GM18870 (cell line): ENCODE results near the gene CCDC47.
"Not testable (repeated sequence)": the region's sequence is repeated elsewhere in the genome, so short reads cannot be mapped to it uniquely, and the experiment has no call there.

ENCODE experiments used
- ATAC-seq: cut with Tn5 transposase; IDR thresholded peaks from one replicate; pipeline ENCODE4 v1.9.1; 2021; ENCODE audit warnings: moderate library complexity; ENCODE audit not compliant: unreplicated experiment

Gene CCDC47, protein sequence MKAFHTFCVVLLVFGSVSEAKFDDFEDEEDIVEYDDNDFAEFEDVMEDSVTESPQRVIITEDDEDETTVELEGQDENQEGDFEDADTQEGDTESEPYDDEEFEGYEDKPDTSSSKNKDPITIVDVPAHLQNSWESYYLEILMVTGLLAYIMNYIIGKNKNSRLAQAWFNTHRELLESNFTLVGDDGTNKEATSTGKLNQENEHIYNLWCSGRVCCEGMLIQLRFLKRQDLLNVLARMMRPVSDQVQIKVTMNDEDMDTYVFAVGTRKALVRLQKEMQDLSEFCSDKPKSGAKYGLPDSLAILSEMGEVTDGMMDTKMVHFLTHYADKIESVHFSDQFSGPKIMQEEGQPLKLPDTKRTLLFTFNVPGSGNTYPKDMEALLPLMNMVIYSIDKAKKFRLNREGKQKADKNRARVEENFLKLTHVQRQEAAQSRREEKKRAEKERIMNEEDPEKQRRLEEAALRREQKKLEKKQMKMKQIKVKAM

DNA sequence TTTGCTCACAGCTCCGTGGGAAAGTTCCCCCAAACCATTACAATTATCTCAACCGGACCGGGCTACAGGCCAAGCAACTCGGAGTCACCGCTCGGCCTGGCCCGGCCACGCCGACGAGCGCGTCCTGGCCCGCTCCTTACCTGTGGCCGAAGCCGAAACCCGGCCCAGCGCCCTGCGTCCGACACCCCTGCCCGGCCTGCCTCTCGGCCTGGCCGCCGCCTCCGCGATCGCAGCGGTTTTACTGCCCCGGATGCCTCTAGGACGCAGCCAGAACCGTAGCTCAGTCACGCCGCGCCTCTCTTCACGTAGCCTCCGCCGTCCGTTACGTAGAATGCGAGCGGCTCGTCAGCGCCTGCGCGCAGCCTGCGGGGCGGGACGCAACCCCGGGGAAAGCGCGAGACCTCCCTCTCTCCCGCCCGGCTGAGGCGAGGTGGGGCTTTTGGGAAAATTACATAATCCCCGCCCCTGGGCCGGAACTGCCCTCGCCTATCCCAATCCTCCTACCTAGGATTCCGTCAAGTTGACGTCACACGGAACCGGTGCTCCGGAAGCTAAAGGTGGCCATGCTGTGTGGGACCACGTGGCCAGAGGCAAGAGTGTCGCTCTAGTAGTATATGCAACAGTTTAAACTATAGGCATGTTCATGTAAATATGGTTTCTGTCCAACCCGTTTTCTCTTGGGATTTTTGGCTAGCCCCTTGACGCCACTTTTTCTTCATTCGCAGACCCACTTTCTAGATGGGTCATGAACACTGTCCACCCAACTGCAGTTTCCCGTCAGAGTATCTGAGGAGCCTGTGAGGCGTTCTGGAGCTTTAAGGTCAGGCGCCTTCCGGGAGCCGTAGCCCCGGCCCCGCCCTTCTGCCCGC, at the start of gene CCDC47:
Gene CCDC47 (minus strand): TSS at position 326 of the 869 bp plus-strand sequence. CDS start 7,422 bp downstream, outside the sequence.
- peak; percentile 93 for ATAC-seq

- no peak for ATAC-seq
Measured at GRCh38 chr17:63822537-63822936, 49.1 kb upstream of the CCDC47 start.

DNA sequence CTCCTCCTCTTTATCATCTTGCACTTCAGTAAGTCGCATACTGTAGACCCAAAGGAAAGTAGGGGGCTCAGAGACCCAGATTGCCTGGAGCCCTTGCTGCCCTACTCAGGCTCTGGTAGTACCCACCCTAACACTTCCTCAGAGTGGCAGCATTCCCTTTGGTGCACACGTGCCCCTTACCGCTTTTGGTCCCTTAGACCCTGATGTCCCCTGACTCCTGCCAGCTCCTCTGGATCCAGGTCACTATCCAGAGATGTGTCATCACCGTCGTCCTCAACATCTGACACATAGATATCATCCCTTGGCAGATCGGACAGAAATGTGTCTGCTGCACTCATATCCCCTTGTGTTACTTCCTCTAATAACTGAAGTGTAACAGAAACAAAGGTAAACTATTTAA, 48.4 kb upstream of the CCDC47 start:
- ATAC-seq = no peak

GRCh38 chr17:63820963-63821561, 47.7 kb upstream of the CCDC47 start:
- ATAC-seq = no peak

DNA sequence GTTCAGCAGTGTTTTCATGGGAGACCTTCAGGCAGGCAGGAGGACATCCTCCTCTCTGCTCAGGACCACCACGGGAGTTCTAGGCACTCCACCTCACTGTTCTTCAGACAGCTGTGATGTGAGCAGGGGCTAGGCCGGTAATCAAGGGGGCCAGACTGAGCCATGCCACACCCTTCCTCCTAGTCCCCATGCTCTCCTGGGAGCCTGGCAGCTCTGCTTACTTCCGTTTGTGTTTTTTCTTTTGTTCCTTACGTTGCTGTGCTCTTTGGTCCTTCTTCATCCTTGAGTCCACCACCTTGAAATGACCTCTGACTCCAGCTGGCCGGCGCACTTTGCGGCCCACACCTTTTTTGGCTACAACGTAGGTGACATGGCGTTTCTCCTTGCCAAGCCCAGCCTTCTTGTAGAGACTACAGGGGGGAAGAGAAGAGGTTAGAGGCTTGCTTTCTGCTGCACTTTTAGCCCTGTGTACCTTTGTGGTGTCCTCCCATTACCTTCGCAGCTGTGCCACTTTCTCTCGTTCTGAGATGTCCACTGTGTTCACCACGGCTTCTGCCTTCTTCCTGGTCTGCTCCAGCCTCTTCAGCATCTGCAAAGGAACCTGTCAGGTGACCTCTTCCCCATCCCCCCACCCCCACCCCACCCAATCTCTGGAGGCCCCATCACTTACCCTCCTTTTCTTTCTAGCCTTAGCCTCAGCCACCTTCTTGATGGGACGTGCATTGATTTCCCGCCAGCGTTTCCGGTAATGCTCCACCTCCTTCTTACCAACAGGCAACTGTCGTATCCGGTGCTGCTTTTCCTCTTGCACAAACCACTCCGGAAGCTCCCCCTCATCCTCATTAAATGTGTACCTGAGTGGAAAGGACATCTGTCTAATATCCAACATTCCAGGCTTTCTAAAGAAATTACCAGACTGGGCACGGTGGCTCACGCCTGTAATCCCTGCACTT, 46.5 kb upstream of the CCDC47 start:
- ATAC-seq = no peak

DNA sequence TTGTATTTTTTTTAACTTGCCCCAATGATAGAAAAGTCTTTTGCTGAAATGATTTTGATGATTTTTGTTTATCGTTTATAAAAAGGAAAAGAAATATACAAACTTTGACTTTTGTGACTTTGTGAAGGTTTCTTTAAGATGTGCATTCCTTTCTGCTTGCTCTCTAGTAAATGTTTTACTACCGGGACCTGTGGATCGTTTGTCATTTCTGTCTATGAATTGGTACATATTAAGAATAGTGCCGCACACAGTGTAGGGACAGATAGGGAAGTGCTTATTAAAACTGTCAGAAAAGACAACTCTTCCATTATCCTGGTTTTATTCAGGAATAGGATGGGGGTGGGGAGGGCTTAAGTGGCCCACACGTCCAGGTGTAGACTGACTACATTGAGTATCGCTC, 45.7 kb upstream of the CCDC47 start:
- no peak for ATAC-seq

DNA sequence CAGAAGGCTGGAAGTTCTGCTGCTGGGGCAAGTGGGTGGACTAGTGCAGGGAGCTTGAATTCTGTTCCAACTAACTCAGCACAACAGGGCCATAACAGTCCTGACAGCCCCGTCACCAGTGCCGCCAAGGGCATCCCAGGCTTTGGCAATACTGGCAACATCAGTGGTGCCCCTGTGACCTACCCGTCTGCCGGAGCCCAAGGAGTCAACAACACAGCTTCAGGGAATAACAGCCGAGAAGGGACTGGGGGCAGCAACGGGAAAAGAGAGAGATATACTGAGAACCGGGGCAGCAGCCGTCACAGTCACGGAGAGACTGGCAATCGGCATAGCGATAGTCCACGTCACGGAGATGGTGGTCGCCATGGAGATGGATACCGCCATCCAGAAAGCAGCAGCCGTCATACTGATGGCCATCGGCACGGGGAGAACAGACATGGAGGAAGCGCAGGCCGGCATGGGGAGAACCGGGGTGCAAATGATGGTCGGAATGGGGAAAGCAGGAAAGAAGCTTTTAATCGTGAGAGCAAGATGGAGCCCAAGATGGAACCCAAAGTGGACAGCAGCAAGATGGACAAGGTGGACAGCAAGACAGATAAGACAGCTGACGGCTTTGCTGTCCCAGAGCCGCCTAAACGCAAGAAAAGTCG, 44.5 kb upstream of the CCDC47 start:
- no peak for ATAC-seq

DNA sequence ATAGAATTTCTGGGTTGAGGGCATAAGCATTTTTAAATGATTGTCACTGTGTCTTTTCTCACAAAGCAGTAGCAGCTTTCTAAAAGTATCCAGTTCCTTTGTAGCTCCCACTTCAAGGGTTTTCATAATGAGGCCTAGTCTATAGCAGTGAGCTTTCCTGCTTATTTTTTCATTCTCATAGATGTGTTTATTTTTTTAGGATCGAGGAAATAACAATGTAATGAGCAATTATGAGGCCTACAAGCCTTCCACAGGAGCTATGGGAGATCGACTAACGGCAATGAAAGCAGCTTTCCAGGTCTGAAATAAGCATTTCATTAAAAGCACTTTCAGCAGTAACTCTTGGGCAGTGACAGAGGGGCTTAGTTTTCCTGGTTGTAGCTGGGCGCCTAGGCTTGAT, 43.3 kb upstream of the CCDC47 start:
- ATAC-seq = no peak

GRCh38 chr17:63816123-63816522, 42.7 kb upstream of the CCDC47 start:
- no peak for ATAC-seq

DNA sequence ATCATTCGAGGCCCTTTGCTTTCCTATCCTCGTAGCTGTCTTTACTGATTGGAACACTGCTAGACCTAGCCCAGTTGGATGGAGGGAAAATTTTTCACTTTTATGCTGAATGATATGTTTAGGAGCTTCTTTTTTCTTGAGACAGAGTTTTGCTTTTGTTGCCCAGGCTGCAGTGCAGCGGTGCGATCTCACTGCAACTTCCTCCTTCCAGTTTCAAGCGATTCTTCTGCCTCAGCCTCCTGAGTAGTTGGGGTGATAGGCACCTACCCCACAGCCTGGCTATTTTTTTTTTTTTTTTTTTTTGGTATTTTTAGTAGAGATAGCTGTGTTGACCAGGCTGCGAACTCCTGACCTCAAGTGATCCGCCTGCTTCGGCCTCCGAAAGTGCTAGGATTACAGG, 36.6 kb upstream of the CCDC47 start:
- no peak for ATAC-seq

- no peak for ATAC-seq
Measured at GRCh38 chr17:63805591-63805990, 32.2 kb upstream of the CCDC47 start.

DNA sequence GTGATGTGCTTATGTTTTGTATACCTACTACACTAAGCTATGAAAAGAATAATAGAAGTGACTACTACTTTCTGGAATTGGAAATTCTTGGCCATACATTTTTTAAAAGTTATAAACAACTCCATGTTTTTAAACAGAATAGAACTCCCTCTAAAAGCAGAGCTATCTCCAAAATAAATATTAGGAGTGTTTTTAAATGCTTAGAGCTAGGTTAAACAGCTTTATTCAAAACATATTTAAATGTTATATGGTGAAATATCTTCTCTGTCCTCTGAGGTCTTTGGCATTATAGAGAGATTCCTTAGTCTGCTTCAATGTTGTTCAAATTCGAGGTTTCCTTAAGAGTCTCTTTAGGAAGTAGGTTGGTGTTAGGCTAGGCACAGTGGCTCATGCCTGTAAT, 30.9 kb upstream of the CCDC47 start:
- ATAC-seq = no peak

- ATAC-seq = no peak
Measured at GRCh38 chr17:63800783-63801182, 27.4 kb upstream of the CCDC47 start.

GRCh38 chr17:63798572-63799106, 25.2 kb upstream of the CCDC47 start:
- ATAC-seq = no peak

- ATAC-seq = not testable (repeated sequence)
Measured at GRCh38 chr17:63796375-63796774, 23.0 kb upstream of the CCDC47 start.

DNA sequence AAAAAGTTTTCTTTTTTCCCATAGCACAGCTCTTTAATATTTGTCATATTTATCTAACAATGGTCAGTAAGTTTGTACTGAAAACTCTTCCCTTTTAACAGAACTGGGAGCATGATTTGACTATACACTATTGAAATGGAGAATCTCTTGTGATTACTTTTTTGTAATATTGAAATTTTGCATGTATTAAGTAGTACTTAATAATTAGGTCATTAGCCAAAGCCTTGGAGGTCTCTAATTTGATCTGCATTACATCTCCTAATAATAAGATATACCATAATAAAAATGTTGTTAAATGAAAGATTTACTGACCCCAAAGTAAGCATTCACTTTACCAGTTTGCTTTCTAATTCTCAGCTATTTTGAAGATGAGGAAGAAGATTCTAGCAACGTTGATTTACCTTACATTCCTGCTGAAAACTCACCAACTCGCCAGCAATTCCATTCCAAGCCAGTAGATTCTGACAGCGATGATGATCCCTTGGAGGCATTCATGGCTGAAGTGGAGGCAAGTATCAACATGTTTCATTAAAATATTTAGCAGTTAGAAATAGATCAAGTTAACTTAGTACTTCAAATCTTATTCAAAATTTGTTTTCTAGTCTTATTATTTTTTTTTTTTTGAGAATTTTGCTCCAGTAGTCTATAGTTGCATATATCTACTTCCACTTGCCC, 18.8 kb upstream of the CCDC47 start:
- ATAC-seq = no peak

DNA sequence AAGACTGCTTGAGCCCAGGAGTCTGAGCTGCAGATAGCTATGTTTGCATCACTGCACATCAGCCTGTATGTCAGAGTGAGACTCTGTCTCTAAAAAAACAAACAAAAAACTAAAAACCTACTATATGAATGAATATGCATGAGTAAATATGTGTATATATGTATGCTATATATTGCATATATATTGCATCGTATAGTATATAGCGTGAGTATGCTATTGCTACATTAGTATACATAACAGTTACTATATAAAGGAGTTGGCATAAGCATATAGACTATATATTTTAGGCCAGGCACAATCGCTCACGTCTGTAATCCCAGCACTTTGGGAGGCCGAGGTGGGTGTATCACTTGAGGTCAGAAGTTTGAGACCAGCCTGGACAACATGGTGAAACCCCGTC, 16.7 kb upstream of the CCDC47 start:
- no peak for ATAC-seq

DNA sequence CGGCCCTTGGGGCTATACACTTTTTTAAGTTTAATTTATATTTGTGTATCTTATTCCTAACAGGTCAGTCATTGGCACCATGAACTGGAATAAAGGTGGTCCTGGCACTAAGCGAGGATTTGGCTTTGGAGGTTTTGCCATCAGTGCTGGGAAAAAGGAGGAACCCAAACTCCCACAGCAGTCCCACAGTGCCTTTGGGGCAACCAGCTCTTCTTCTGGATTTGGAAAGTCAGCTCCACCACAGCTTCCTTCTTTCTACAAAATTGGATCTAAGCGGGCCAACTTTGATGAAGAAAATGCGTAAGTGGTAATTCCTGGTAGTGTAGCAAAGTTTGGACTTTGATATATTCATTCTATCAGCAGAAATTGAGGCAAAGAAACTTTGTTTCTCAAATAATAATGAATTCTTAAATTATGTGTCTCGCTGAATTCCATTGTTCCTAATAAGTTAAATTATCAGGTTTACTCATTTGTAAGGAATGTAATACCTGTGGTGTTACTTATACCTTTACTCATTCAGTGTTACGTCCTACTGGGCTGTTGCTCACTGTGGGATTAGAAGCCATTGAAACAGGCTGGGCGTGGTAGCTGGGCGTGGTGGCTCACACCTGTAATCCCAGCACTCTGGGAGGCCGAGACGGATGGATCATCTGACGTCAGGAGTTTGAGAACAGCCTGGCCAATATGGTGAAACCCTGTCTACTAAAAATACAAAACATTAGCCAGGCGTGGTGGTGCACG, 13.7 kb upstream of the CCDC47 start:
- ATAC-seq = no peak
